Activated CD4-positive, alpha-beta T cell treated with anti-CD3 and anti-CD28 coated beads, Interleukin-2, amount 50 U/mL, for 4 hours (primary cell): Measurements from ENCODE around the gene ERG.

Source experiments
- DNase-seq, 2 experiments: peaks; one replicate each; pipeline ENCODE4 v3.0.0-alpha.2; 2020

ERG gene

DNA sequence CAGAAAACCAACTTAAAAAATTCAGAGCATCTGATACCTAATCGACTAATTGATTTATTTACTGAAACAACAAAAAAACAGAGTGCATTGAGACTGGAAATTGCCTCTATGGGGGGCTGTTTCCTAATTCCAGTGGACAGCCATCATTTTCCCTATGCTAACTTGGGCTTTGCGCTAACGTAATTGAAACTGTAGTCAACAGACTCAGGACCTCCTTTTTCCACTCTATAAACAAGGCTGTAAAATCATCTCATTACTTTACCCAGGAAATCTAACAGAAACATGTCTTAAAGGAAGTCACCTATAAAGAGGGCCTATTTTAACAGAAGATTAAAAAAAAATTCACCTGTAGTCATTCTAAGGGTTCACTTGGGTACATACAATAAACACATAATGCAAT lies 2.1 kb downstream of the ERG start:
- no peak for DNase-seq

DNA sequence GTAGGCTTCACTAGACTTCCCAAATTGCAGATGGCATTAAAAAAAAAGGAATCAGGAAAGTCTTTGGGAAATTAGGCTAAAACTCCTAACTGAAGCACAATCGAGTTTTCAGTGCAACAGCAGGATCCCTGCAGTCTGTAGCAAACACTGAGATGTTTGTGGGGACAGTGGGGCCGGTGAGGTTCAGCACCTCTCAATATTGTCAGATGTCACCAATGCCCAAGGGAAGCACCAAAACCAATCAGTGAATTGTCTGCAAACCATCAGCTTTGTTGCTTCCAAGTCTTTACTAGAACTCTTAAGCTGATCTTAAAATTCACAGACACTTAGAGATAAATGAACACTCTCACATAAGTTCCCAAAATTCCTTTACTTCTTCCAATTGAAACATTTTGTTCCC lies 2.6 kb downstream of the ERG start:
- DNase-seq = no peak

DNA sequence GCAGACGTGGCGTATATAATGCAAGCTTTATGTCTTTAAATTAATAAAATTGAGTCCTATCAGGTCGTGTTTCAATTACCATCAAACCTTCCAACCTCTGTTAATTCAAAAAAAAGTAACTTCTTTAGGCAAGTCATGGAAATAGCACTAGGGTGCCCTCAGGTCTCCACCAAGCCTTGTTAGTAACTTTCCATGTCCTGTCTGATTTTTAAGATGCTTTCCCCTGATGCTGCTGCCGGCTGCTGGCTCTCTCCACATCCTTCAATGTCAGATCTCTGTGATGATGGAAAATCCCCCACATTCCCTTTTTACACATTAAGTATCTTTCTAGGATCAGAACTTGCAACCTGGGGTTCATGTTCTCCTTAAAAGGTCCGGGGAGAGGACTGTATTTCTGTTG lies 3.0 kb downstream of the ERG start:
- DNase-seq = no peak

DNA sequence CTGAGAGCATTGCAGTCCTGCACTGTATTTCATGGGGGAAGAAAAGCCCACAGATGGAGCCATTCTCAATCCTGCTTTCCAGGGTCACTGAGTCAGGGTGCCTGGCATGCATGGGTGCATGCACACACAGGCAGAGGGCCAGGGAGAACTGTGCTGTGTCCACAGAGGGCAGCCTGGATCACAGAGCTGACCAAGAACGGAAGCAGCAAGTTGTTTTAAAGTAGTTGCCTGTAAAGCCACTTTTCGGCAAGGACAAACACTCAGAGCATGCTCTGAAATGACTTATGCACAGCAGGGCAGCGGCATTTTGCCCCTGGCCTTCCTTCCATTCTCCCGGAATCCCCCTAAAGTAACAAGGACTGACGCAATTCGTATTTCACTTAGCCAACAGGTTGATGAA lies 3.6 kb downstream of the ERG start:
- DNase-seq = no peak

DNA sequence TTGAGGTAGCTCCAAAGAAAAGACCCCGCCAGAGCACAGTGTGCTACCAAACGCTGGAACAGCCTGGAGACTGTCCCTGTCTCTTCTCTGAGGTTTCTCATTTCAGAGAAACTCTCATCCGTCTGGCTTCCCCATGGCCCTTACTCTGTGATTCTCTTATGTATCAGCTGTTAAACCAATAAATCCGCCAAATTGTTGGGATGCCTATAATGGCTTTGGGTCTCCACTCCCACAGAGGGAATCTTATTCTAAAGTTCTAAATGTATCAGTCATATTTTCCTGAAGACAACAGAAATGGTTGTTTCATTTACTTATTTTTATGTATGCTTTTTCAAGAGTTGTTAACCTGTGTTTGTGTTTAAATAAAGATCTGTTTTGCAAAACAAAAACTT lies 4.0 kb downstream of the ERG start:
- DNase-seq = no peak

DNA sequence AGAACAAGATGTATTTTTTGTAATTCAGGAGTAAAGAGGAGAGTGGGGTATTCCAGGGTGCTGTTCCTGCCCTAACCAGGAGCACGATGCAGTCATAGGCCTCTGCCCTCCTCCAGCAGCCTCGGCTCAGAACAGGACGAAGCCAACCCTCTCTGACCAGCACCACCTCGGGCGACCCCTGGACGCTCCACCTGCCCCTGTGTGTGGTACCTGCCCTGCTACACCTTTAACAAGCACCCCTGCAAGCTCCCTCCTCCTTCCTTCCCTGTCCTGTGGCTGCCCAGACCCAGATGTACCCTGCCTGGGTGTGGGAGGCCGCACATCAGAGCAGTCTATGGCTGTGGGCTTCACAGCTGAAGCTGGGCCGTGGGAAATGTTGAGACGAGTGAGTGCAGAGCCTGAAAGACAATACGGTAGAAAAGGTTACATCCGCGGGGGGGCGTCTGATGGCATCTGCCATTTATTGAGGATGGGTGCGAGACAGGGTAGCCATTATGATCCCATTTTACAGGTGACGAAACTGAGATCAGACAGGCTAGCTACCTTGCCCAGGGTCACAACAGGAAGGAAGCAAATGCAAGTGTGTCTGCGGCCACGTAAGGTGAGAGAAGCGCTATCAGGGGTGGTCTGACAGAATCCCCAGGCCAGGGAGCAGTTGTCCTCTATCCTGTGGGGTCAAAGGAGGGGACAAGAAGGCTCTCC lies 4.6 kb downstream of the ERG start:
- DNase-seq = no peak

DNA sequence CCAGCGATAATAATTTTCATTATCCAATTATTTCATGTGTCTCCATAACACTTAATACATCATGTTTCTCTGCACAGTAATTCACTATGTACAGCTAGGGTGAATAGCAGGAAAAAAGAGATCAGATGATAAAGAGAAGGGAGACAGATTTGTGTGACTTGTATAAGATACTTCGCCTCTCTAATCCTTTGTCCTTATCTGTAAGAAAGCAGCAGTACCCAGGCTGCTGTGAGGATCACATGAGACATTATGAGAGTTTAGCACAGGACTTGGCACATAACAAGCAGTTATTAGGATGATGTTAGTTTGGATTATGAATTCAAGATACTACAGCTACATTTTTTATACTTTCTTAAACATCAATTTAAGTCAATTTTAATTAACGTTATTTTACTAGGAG lies 6.3 kb downstream of the ERG start:
- no peak for DNase-seq

DNA sequence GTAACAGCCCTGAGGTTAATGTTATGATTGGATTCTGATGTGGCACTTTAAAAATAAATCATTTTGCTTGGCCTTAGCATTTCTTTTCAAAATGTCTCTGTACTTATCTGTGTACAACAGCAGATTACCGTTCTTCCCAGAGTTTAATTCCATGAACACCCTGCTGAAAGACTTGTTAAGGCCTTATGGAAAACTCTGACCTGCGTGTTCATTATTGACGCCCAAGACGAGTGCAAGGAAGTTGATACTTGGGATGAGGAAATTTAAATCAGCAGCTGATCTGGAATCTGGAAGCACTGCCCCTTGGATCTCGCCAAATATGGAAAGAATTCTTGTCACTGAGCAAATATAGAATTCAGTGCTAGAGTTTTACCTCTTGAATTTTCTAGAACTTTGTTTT lies 6.7 kb downstream of the ERG start:
- no peak for DNase-seq

DNA sequence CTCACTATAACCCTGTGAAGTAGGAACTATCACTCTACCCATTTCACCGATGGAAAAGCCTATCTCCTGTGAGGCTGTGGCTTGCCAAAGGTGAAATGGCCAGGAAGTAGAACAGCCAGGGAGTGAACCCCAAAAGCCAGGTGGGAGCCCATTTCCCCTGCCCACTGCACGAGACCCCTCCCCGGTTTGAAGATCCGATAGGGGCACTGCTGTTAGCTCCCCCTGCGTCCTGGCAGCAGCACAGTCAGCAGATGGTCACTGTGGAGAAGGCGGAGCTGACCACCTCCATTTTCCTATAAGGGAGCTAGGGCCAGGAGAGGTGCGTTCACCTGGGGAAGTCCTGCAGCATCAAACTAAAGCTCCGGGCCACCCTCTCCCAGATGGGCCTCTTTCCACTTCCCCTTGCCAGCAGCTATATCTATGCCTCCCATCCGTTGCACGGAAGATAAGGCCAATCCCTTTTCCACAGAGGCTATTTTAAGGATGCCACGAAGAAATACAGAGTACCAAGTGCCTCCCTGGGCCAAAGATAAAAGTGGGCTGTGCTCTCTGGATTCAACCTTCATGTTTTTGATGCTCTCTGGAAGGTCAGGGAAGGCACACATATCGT lies 7.8 kb downstream of the ERG start:
- no peak for DNase-seq

DNA sequence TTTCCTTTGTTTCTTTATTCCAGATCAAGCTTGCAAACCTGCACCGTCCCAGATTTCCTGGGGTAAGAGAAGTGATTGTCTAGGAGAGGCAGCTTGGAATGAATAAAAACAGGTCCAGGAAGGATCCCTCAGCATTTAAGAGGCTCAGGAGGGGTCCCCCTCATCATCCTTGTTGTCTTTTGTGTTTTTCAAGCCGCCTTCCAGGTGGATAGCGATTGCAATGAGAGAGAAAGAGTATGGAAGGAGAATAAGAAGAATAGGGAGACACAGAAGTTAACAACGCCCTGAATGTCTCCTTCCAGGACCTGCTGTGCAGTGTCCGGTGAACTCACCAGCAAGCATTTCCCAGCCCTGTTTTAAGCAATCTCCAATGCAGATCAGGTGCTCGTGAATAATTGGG lies 8.5 kb downstream of the ERG start:
- no peak for DNase-seq

DNA sequence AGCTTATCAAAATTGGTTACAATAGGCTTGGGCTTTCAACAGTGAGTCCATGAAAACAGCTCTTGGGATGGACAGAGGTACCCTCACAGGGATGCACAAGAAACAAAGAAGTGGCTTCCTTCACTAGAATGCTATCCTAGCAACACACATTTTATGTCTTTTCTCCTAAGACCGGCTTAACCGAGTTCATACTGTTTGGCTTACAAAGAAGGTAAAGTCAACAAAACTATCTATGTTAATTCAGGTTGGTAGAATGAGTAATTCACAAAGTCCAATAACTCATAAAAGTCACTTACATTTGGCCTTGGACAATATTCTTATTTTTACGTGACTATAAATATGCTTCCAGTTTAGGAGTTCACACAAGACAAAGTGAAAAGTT lies 9.0 kb downstream of the ERG start:
- no peak for DNase-seq

DNA sequence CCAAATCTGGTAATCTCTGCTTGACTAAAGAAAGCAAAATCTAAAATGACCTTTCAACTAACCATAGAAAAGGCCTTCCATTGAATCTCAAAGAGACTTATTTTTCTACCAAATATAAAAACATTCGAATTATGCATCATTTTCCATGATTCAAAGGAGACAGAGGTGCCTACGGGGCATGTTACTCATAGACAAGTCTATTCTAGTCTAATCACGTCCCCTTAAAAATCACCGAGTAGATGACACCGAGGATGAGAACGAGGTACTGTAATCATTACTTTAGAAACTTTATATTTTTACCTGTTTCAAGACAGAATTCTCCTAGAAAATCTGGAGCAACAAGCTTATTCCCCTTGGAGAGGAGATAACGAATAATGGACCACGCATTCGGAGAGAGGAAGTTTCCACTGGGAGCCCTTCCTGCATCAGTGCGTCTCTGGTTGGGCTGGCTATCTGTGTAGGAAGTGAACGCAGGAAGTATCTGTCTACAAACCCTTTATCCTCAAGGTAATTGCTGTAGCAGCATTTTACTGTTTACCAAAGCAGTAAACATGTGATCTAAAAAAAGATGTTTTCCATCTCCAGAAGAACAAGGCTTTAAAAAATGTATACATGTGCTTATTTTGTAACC lies 9.5 kb downstream of the ERG start:
- no peak for DNase-seq

DNA sequence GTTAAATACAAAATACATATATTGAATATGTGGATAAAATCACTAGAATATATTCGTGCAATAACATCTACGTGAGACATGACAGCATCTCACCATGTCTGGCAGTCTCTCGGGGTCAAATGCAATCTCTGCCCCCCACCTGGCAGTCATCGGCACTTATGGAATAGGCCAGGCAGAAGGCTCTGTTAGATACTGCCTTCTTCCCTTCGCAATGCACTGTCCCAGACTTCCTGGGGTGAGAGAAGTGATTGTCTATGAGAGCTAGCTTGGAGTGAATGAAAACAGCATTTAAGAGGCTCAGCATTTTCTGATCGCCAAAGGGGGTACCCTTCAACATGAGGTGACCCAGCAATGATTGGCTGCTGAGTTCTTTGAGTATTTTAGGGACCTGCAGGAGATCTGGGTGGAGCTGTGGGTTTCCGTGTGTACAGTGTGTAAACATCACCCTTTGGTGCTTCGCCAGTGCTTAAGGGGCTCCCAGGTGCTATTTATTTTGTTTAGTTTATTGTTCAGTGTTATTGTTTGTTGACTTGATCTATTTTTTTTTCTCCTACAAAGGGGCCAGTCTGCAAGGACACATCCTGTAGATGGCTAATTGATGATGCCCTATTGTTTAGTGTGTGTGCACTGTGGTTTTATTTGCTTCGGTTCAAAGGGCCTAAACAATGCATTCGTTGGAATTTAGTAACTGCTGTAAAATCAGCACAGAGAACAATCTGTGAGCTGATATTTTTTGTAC lies 10.2 kb downstream of the ERG start:
- no peak for DNase-seq

DNA sequence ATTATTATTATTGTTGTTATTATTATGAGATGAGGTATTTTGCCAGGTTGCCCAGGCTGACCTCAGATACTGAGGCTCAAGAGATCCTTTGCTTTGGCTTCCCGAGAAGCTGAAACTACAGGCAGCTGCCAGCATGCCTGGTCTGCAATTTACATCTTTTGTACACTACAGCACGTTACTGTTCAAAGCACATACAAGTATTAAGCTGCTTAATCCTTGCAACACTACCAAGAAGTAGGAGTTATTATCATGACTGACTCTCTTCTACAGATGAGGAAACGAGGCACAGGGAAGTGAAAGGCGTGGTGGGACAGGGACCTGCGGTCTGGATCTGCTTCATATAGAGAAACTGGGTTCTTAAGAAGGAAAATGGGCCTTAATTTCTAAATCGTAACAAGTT lies 11.6 kb downstream of the ERG start:
- no peak for DNase-seq

DNA sequence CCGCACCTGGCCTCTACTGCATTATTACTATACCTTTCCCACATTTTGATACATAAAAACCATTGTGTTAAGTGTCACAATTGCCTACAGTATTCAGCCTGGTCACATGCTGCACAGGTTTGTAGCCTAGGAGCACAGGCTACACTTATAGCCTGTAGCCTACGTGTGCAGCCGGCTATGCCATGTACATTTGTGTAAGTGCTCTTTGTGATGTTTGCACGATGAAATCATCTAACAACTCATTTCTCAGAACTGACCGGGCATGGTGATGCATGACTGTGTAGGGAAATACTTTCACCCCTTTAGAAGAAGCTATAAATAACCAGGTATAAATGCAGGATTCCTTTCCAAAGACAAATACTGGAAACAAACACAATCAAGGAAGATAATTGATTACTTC lies 12.1 kb downstream of the ERG start:
- no peak for DNase-seq

DNA sequence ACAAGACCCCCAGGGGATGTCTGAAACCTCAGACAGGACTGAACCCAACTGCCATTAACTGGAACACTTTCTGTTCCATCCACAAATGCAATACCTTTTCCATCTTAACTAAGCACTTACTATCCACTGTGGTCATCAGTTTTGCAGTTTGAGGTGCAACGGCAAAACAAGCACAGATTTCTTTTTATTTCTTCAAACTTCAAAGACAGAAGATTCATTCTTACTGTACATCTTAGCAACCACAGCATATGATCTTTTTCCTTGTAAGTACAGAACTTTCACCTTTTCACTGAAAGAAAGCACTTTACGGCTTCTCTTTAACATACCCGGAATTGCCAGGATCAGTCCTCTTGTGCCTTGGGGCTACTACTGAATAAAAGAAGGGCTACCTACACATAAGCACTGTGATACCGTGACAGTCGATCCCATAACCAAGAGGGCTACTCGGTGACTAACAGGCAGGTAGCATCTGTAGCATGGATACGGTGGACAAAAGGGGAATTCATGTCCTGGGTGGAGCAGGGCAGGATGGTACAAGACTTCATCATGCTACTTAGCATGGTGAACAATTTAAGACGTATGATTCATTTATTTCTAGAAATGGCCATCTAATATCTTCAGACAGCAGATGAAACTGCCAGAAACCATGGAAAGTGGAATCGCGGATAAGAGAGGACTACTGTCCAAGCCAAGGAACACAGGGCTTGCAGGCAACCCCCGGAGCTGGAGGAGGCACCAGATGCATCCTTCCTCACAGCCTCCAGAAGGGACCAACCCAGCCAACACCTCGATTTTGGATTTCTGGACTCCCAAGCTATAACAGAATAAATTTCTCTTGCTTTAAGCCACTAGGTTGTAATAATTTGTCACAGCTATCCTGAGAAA lies 18.4 kb downstream of the ERG start:
- DNase-seq = no peak

DNA sequence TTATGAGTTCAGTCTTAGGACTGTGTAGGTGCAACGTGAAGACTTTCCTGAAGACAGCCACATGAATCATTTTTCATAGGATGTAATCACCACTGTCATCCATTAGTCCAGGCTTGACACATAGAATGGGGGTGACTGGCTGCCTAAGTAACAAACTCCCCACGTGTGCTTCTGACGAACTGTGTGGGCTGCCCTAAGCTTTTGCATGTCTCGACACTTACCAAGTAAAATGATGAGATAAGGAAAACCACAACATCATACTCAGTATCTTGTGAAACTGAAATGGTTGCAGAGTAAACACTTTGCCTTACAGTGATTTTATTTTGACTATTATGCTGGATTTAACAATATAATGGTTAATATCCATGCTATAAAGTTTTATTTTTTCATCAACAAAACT lies 19.5 kb downstream of the ERG start:
- DNase-seq = no peak

DNA sequence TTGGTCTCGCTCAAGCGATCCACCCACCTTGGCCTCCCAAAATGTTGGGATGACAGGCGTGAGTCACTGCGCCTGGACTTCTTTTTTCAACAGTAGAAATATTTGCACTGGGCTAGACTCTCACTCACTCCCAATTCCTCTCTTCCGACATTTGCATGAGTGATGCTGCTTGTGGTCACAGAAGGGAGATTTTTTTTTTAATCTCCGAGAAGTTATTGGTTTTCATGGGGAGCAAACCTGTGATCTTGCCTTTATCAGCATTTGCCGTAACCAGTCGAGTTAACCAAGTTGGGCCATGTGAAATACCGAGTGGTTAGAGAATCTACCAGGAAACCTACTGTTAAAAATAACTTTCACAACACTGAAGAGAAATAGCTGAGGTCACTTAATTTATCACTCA lies 21.1 kb downstream of the ERG start:
- DNase-seq = no peak

DNA sequence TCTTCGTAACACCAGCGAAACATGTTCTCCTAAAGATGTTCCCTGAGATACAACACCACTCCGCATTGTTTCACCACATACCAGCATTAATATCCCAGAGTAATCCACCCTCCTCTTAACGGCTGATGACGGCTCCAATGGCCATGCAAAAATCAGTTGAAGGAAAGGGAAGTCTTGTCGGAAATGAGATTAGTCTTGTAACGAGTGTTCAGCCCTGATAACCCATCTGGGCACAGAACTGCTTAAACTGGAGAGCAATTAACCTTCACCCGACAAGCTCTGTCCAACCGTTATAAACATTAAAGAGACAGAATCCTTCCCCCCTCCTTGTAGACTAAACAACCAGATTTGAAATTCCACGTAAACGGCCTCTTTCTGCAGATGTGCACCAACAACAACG lies 21.9 kb downstream of the ERG start:
- DNase-seq = no peak

DNA sequence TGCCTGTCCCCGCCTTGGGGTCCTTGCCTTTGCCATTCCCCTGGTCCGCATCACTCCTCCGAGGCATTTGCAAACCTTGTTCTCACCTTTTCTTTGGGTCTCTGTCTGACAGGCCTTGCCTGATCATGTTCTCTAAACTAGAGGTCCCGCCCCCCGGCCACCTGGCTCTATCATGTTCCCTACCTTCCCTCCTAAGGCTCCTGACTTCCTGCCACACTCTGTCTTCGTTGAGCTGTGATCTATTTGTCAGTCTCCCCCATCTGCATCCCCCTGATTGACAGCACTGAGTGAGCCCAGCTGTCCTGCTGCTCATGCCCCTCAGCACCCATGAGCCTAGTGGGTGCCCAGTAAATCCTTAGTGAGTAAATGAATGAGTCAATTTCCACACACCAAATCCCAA lies 22.8 kb downstream of the ERG start:
- DNase-seq = no peak

DNA sequence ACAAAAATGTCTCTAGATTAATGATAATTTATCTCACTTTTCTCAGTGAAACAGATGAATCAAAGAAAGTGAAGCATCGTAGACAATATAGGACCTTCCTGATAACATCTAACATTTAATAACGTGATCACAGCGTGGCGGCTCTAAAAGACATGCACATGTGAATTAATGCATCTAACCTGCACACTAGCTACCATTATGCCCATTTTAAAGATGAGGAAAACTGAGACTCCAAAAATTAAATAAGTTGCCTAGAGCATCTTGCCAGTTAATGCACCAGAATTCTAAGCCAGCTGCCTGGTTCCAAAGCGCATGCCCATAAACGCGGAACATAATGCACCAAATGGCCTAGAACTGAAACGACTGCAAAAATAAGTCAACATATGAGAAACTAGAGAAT lies 23.5 kb downstream of the ERG start:
- DNase-seq = no peak

DNA sequence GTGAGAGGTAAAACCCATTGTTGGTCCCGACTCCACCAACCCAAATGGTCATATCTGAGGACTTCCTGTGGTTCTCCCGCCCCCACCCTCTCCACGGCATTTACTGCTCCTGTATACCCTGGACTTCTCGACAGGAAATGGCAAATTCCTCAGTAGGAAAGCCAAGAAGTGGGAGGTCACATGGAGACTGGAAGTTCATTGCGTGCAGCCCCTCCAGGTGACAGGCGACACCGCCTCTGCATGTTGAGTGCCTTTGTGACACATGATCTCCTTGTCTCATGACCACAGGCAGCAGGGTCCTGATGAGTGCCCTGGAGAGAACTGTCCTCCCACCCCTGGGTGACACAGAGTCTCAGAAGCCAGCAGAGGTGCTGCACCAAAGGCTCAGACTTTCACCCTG lies 24.2 kb downstream of the ERG start:
- no peak for DNase-seq
